Measurements from ENCODE around the gene DOCK7.

DNA sequence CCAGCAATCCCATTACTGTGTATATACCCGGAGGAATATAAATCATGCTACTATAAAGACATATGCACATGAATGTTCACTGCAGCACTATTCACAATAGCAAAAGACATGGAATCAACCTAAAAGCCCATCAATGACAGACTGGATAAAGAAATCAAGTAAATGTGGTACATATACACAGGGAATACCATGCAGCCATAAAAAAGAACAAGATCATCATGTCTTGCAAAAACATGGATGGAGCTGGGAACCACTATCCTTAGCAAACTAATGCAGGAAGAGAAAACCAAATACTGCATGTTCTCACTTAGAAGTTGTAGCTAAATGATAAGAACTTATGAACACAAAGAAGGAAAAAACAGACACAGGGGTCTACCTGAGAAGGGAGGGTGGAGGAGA is 97.2 kb downstream of the DOCK7 start:
- TF ChIP-seq, protein P1, sequence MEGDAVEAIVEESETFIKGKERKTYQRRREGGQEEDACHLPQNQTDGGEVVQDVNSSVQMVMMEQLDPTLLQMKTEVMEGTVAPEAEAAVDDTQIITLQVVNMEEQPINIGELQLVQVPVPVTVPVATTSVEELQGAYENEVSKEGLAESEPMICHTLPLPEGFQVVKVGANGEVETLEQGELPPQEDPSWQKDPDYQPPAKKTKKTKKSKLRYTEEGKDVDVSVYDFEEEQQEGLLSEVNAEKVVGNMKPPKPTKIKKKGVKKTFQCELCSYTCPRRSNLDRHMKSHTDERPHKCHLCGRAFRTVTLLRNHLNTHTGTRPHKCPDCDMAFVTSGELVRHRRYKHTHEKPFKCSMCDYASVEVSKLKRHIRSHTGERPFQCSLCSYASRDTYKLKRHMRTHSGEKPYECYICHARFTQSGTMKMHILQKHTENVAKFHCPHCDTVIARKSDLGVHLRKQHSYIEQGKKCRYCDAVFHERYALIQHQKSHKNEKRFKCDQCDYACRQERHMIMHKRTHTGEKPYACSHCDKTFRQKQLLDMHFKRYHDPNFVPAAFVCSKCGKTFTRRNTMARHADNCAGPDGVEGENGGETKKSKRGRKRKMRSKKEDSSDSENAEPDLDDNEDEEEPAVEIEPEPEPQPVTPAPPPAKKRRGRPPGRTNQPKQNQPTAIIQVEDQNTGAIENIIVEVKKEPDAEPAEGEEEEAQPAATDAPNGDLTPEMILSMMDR (IDR thresholded peaks at IDR 0.05): no peak
- TF ChIP-seq POLR2A (IDR thresholded peaks at IDR 0.05) (no peak), POLR2AphosphoS5 (IDR thresholded peaks at IDR 0.05) (no peak)
